SK-N-SH treated with all-trans-retinoic acid at 6 μM for 48 hours (cell line): ENCODE measurements around the gene FSD1L.

Experiments used
- ATAC-seq: fragments of 200-7000 bp; cut with Tn5 transposase; 3 replicates; pipeline ENCODE4 v1.9.1; 2020; ENCODE audit warnings: mild to moderate bottlenecking, moderate library complexity
- ARNTL ChIP-seq: fragments of 450-650 bp; formaldehyde crosslinking; IDR thresholded peaks from 2 replicates; pipeline ENCODE4 v1.5.0; 2020; ENCODE audit warnings: low read depth, mild to moderate bottlenecking, moderate library complexity, borderline replicate concordance
- BACH2 ChIP-seq: fragments of 250-450 bp; sonication (Bioruptor Pico); IDR thresholded peaks from 2 replicates; pipeline ENCODE4 v1.9.0; 2021; ENCODE audit warnings: mild to moderate bottlenecking, borderline replicate concordance
- CSDC2 ChIP-seq: fragments of 250-450 bp; sonication (Bioruptor Pico); IDR thresholded peaks from 2 replicates; pipeline ENCODE4 v1.5.0; 2020; ENCODE audit warnings: mild to moderate bottlenecking, moderate library complexity
- ESRRG ChIP-seq: fragments of 250-450 bp; sonication (Bioruptor Pico); IDR thresholded peaks from 2 replicates; pipeline ENCODE4 v1.6.1; 2021; ENCODE audit warnings: mild to moderate bottlenecking
- GLIS3 ChIP-seq: fragments of 250-450 bp; sonication (Bioruptor Pico); IDR thresholded peaks from 2 replicates; pipeline ENCODE4 v1.5.0; 2020; ENCODE audit warnings: mild to moderate bottlenecking, moderate library complexity
- ISL1 ChIP-seq: fragments of 250-450 bp; sonication (Bioruptor Pico); IDR thresholded peaks from 2 replicates; pipeline ENCODE4 v2.1.2; 2022; ENCODE audit warnings: mild to moderate bottlenecking, moderate library complexity
- OSR1 ChIP-seq: fragments of 250-450 bp; sonication (Bioruptor Pico); IDR thresholded peaks from 2 replicates; pipeline ENCODE4 v1.8.0; 2022; ENCODE audit warnings: moderate library complexity, mild to moderate bottlenecking, inconsistent platforms
- PPARA ChIP-seq: fragments of 250-450 bp; sonication (Bioruptor Pico); IDR thresholded peaks from 2 replicates; pipeline ENCODE4 v1.5.0; 2020; ENCODE audit warnings: mild to moderate bottlenecking, borderline replicate concordance
- RARB ChIP-seq: fragments of 250-450 bp; sonication (Bioruptor Pico); IDR thresholded peaks from 2 replicates; pipeline ENCODE4 v1.8.0; 2021; ENCODE audit warnings: mild to moderate bottlenecking, moderate library complexity
- SNAI2 ChIP-seq: fragments of 250-450 bp; sonication (Bioruptor Pico); IDR thresholded peaks from 2 replicates; pipeline ENCODE4 v1.5.0; 2020; ENCODE audit warnings: mild to moderate bottlenecking, moderate library complexity
- TCF4 ChIP-seq: fragments of 250-450 bp; sonication (Bioruptor Pico); IDR thresholded peaks from 2 replicates; pipeline ENCODE4 v1.8.0; 2021; ENCODE audit warnings: mild to moderate bottlenecking, moderate library complexity, borderline replicate concordance
- TOX ChIP-seq: fragments of 250-450 bp; sonication (Bioruptor Pico); IDR thresholded peaks from 2 replicates; pipeline ENCODE4 v1.8.0; 2021; ENCODE audit warnings: mild to moderate bottlenecking, moderate library complexity, borderline replicate concordance
- TSHZ2 ChIP-seq: fragments of 250-450 bp; sonication (Bioruptor Pico); IDR thresholded peaks from 2 replicates; pipeline ENCODE4 v1.5.0; 2020; ENCODE audit warnings: mild to moderate bottlenecking, moderate library complexity
- ZC3H10 ChIP-seq: fragments of 250-450 bp; sonication (Bioruptor Pico); IDR thresholded peaks from 2 replicates; pipeline ENCODE4 v1.5.1; 2021; ENCODE audit warnings: mild to moderate bottlenecking, moderate library complexity
- ZFP3 ChIP-seq: fragments of 250-450 bp; sonication (Bioruptor Pico); IDR thresholded peaks from 2 replicates; pipeline ENCODE4 v1.5.0; 2020; ENCODE audit warnings: mild to moderate bottlenecking, moderate library complexity
- ZNF565 ChIP-seq: fragments of 450-650 bp; formaldehyde crosslinking; conservative IDR thresholded peaks from 2 replicates; pipeline ENCODE4 v1.5.0; 2020; ENCODE audit warnings: low read depth, mild to moderate bottlenecking, moderate library complexity
- ZNF70 ChIP-seq: fragments of 450-650 bp; formaldehyde crosslinking; IDR thresholded peaks from 2 replicates; pipeline ENCODE4 v1.5.0; 2020; ENCODE audit warnings: mild to moderate bottlenecking, moderate library complexity
- ZNF8 ChIP-seq: fragments of 450-650 bp; formaldehyde crosslinking; IDR thresholded peaks from 2 replicates; pipeline ENCODE4 v1.5.0; 2020; ENCODE audit warnings: mild to moderate bottlenecking, moderate library complexity
- TF ChIP-seq, protein P1 (sequence below): fragments of 250-450 bp; sonication (Bioruptor Pico); IDR thresholded peaks from 2 replicates; pipeline ENCODE4 v1.5.1; 2020; ENCODE audit warnings: low read depth, mild to moderate bottlenecking, moderate library complexity
- TF ChIP-seq, protein P2 (sequence below): fragments of 250-450 bp; sonication (Bioruptor Pico); IDR thresholded peaks from 2 replicates; pipeline ENCODE4 v1.8.0; 2021; ENCODE audit warnings: low read depth, mild to moderate bottlenecking, moderate library complexity, borderline replicate concordance
- TF ChIP-seq, protein P3 (sequence below): fragments of 250-450 bp; sonication (Bioruptor Pico); IDR thresholded peaks from 2 replicates; pipeline ENCODE4 v1.8.0; 2020; ENCODE audit warnings: mild to moderate bottlenecking, moderate library complexity, borderline replicate concordance

The FSD1L gene

DNA sequence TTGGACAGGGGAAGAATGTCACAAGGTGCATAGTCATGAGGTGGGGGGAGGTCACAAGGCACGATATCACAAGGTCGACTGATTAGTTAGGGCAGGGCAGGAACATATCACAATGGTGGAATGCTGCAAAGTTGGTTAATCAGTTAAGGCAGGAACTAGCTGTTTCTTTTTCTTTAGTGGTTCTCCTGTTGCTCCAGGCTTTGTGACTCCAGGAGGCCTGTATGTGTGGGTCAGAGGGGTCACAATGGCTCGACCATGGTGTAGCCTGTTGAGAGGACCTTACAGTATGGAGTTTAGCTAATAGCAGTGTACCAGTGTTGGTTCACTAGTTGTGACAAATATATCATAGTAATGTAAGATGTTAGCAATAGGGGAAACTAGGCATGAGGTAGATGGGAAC, 12.4 kb upstream of the FSD1L start:
- no peak for ATAC-seq
- no peak for TF ChIP-seq ARNTL
- no peak for TF ChIP-seq ZC3H10 (CRISPR knock-in tag)
- TF ChIP-seq TCF4 (CRISPR knock-in tag) = no peak
- TF ChIP-seq ZNF70 = no peak

DNA sequence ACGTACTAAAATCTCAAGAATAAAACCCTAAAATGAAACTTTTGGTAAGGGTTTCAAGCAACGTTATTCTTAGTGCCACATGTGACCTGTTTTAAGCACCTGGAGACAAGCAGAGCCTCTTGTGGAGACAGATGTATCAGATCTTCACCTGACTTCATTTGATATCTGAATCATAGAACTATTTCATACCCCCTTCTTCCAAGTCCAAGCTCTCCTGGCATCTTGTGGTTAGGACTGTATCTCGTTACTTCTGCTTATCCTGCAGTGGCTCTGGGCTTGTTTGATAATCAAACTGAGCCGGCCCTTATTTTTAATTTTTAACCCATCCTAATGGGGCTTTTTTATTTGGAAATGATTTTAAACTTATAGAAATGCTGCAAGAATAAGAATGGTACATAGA, 11.1 kb upstream of the FSD1L start:
- ATAC-seq = no peak
- TF ChIP-seq, protein P1, sequence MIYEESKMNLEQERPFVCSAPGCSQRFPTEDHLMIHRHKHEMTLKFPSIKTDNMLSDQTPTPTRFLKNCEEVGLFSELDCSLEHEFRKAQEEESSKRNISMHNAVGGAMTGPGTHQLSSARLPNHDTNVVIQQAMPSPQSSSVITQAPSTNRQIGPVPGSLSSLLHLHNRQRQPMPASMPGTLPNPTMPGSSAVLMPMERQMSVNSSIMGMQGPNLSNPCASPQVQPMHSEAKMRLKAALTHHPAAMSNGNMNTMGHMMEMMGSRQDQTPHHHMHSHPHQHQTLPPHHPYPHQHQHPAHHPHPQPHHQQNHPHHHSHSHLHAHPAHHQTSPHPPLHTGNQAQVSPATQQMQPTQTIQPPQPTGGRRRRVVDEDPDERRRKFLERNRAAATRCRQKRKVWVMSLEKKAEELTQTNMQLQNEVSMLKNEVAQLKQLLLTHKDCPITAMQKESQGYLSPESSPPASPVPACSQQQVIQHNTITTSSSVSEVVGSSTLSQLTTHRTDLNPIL (CRISPR knock-in tag) = no peak
- no peak for TF ChIP-seq ESRRG (CRISPR knock-in tag)
- TF ChIP-seq ZNF70 = no peak
- no peak for TF ChIP-seq TOX (CRISPR knock-in tag)
- no peak for TF ChIP-seq TSHZ2 (CRISPR knock-in tag)
- TF ChIP-seq, protein P2, sequence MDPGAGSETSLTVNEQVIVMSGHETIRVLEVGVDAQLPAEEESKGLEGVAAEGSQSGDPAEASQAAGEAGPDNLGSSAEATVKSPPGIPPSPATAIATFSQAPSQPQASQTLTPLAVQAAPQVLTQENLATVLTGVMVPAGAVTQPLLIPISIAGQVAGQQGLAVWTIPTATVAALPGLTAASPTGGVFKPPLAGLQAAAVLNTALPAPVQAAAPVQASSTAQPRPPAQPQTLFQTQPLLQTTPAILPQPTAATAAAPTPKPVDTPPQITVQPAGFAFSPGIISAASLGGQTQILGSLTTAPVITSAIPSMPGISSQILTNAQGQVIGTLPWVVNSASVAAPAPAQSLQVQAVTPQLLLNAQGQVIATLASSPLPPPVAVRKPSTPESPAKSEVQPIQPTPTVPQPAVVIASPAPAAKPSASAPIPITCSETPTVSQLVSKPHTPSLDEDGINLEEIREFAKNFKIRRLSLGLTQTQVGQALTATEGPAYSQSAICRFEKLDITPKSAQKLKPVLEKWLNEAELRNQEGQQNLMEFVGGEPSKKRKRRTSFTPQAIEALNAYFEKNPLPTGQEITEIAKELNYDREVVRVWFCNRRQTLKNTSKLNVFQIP = no peak
- no peak for TF ChIP-seq ARNTL
- no peak for TF ChIP-seq CSDC2 (CRISPR knock-in tag)
- TF ChIP-seq, protein P3, sequence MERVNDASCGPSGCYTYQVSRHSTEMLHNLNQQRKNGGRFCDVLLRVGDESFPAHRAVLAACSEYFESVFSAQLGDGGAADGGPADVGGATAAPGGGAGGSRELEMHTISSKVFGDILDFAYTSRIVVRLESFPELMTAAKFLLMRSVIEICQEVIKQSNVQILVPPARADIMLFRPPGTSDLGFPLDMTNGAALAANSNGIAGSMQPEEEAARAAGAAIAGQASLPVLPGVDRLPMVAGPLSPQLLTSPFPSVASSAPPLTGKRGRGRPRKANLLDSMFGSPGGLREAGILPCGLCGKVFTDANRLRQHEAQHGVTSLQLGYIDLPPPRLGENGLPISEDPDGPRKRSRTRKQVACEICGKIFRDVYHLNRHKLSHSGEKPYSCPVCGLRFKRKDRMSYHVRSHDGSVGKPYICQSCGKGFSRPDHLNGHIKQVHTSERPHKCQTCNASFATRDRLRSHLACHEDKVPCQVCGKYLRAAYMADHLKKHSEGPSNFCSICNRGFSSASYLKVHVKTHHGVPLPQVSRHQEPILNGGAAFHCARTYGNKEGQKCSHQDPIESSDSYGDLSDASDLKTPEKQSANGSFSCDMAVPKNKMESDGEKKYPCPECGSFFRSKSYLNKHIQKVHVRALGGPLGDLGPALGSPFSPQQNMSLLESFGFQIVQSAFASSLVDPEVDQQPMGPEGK (CRISPR knock-in tag) = no peak
- no peak for TF ChIP-seq ZFP3
- no peak for TF ChIP-seq BACH2
- no peak for TF ChIP-seq RARB (CRISPR knock-in tag)
- TF ChIP-seq ZNF565 = no peak
- TF ChIP-seq ZC3H10 (CRISPR knock-in tag) = no peak
- TF ChIP-seq ZNF8 = no peak
- no peak for TF ChIP-seq GLIS3 (CRISPR knock-in tag)
- no peak for TF ChIP-seq OSR1
- TF ChIP-seq PPARA (CRISPR knock-in tag) = no peak
- no peak for TF ChIP-seq ISL1 (CRISPR knock-in tag)
- TF ChIP-seq, all 23 proteins: peak for 0

DNA sequence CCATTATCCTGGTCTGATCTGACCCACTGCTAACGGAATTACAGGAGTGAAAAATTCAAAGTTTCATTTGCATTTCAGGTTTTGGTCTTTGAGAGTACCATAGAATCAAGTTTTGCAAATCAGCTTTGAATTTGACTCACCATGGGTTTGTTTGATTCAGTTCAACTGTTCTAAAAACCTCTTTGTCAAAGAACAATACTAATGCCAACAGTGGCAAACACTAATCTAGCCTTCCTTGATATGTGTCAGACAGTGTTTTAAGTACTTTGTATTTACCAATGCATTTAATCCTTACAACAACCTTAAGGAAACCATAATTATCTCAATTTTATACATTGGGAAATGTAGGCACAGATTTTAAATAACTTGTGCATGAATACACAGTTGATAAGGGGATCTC, 10.1 kb upstream of the FSD1L start:
- ATAC-seq = no peak
- TF ChIP-seq BACH2 = no peak
- TF ChIP-seq CSDC2 (CRISPR knock-in tag) = no peak
- TF ChIP-seq ZNF70 = no peak
- TF ChIP-seq TCF4 (CRISPR knock-in tag) = no peak
- no peak for TF ChIP-seq SNAI2
- no peak for TF ChIP-seq ARNTL
- TF ChIP-seq ZNF8 = no peak
- TF ChIP-seq, protein P2 = no peak
- no peak for TF ChIP-seq RARB (CRISPR knock-in tag)
- TF ChIP-seq ISL1 (CRISPR knock-in tag) = no peak
- no peak for TF ChIP-seq ZFP3
- no peak for TF ChIP-seq ZNF565
- no peak for TF ChIP-seq TSHZ2 (CRISPR knock-in tag)
- TF ChIP-seq ESRRG (CRISPR knock-in tag) = no peak
